Pulmonary artery endothelial cell (primary cell): Measurements from ENCODE around the gene COL2A1. TPM values are rescaled to one million over a fixed set of nuclear protein-coding genes. Genes with fewer than 3 reads are reported as not detected.

Source experiments
- DNase-seq: peaks from one replicate; pipeline ENCODE4 v3.0.0-alpha.2; 2011; ENCODE audit warnings: low read depth, low spot score
- total RNA-seq: library from RNA; depleted of rRNA; stranded (reverse); fragments of >200 nt; gene quantifications from 2 replicates; pipeline ENCODE4 v1.2.3, GENCODE V29; 2014

Gene COL2A1
- total RNA-seq, 1 donor from 2014 or later, result not detected

GRCh38 chr12:47990351-47991105 lies 13.7 kb downstream of the COL2A1 start:
- no peak for DNase-seq

- no peak for DNase-seq
Observed at GRCh38 chr12:47989666-47990065, 14.6 kb downstream of the COL2A1 start.

- DNase-seq, result no peak
Observed at GRCh38 chr12:47989023-47989417, 15.3 kb downstream of the COL2A1 start.

GRCh38 chr12:47988073-47989022 lies 15.9 kb downstream of the COL2A1 start:
- DNase-seq, result no peak

GRCh38 chr12:47987411-47988072 lies 16.7 kb downstream of the COL2A1 start:
- DNase-seq, result no peak

GRCh38 chr12:47986832-47987231 lies 17.4 kb downstream of the COL2A1 start:
- no peak for DNase-seq

GRCh38 chr12:47986291-47986660 lies 18.0 kb downstream of the COL2A1 start:
- no peak for DNase-seq

GRCh38 chr12:47985596-47986290 lies 18.5 kb downstream of the COL2A1 start:
- DNase-seq, result no peak

- DNase-seq, result no peak
Observed at GRCh38 chr12:47984331-47984801, 19.9 kb downstream of the COL2A1 start.

- no peak for DNase-seq
Observed at GRCh38 chr12:47983541-47984115, 20.6 kb downstream of the COL2A1 start.

- no peak for DNase-seq
Observed at GRCh38 chr12:47982770-47983169, 21.5 kb downstream of the COL2A1 start.

- no peak for DNase-seq
Observed at GRCh38 chr12:47982311-47982710, 22.0 kb downstream of the COL2A1 start.

- no peak for DNase-seq
Observed at GRCh38 chr12:47981496-47982260, 22.6 kb downstream of the COL2A1 start.

GRCh38 chr12:47980779-47981495 lies 23.3 kb downstream of the COL2A1 start:
- no peak for DNase-seq

GRCh38 chr12:47980197-47980596 lies 24.1 kb downstream of the COL2A1 start:
- no peak for DNase-seq

GRCh38 chr12:47979686-47980085 lies 24.6 kb downstream of the COL2A1 start:
- no peak for DNase-seq

GRCh38 chr12:47979166-47979565 lies 25.1 kb downstream of the COL2A1 start:
- no peak for DNase-seq

GRCh38 chr12:47978598-47978873 lies 25.7 kb downstream of the COL2A1 start:
- DNase-seq, result no peak

GRCh38 chr12:47977772-47978597 lies 26.3 kb downstream of the COL2A1 start:
- DNase-seq, result no peak
